Large intestine (tissue), 3 donors: Measurements from ENCODE around the gene DQX1. TPM values are rescaled to one million over a fixed set of nuclear protein-coding genes. Genes with fewer than 3 reads are reported as not detected.
A peak's percentile ranks its signal among the peaks of the same experiment; 100 is the strongest.

Source experiments
- DNase-seq, 2 donors: peaks; one replicate each; pipeline versions ENCODE4 v3.0.0 to v3.0.0-alpha.2; 2013
- H3K27ac ChIP-seq: one replicate; pipeline ENCODE4 v1.5.1; 2013; ENCODE audit warnings: low read length
- H3K27me3 ChIP-seq: 2 replicates; pipeline ENCODE4 v1.6.1; 2013; ENCODE audit warnings: low read length; ENCODE audit not compliant: control insufficient read depth, insufficient read depth
- H3K36me3 ChIP-seq: 2 replicates; pipeline ENCODE4 v1.6.1; 2013; ENCODE audit warnings: low read length; ENCODE audit not compliant: control insufficient read depth, insufficient read depth
- H3K4me1 ChIP-seq: one replicate; pipeline ENCODE4 v1.6.1; 2013; ENCODE audit warnings: low read length; ENCODE audit not compliant: control insufficient read depth, insufficient read depth
- H3K4me3 ChIP-seq: one replicate; pipeline ENCODE4 v1.5.1; 2013; ENCODE audit warnings: low read length
- H3K9me3 ChIP-seq: one replicate; pipeline ENCODE4 v1.6.1; 2013; ENCODE audit warnings: mild to moderate bottlenecking, low read depth, low read length, moderate library complexity; ENCODE audit not compliant: control insufficient read depth
- WGBS: methylation state at CpG from one replicate; pipeline ENCODE4 v1.1.5; 2013; ENCODE audit warnings: low lambda C conversion rate; ENCODE audit not compliant: insufficient coverage; 5-methylcytosine and 5-hydroxymethylcytosine counted together
- polyA plus RNA-seq: library from polyadenylated mRNA; unstranded; fragments of 120-200 nt; gene quantifications from one replicate; pipeline ENCODE4 v1.2.1, GENCODE V29; 2013

The DQX1 gene
- polyA plus RNA-seq, 1 donor: 12.9 TPM

- Histone ChIP-seq H3K4me3 (peak overlapping the region; percentile 96), H3K9me3 (no peaks in the 10 kb centered on the region), H3K27ac (peak overlapping the region; percentile 55), H3K4me1 (peaks cover 15% of the 10 kb centered on the region), H3K36me3 (peaks cover 35% of the 10 kb centered on the region), H3K27me3 (no peaks in the 10 kb centered on the region)
- peak in 1 of 2 donors; percentile 70 for DNase-seq
- WGBS: no CpG with 5 or more reads among the region's 54 CpGs
Measured at GRCh38 chr2:74530239-74531187, 4.5 kb upstream of the DQX1 start.

GRCh38 chr2:74529357-74530238 lies 3.6 kb upstream of the DQX1 start, which contains the start of the genes AUP1 and HTRA2:
Gene AUP1, minus strand, starts transcription at chr2:74529706. Its CDS starts 77 bp downstream, at chr2:74529629.
Gene HTRA2, plus strand, starts transcription at chr2:74529933. Its CDS starts 74 bp downstream, at chr2:74530007.
- peak within 1 kb of the TSS; percentile 91 for H3K27ac ChIP-seq
- DNase-seq: peak; percentile 99 to 100
- peaks cover 35% of the 10 kb centered on the region for H3K36me3 ChIP-seq
- H3K4me3 ChIP-seq: peak within 1 kb of the TSS; percentile 96
- peaks cover 15% of the 10 kb centered on the region for H3K4me1 ChIP-seq
- WGBS: no CpG with 5 or more reads among the region's 87 CpGs
- no peaks in the 10 kb centered on the region for H3K27me3 ChIP-seq
- H3K9me3 ChIP-seq: no peaks in the 10 kb centered on the region

GRCh38 chr2:74528600-74529356 lies 2.7 kb upstream of the DQX1 start:
- Histone ChIP-seq H3K27ac (peak overlapping the region; percentile 91), H3K9me3 (no peaks in the 10 kb centered on the region), H3K36me3 (peaks cover 35% of the 10 kb centered on the region), H3K4me1 (peaks cover 15% of the 10 kb centered on the region), H3K27me3 (no peaks in the 10 kb centered on the region), H3K4me3 (peak overlapping the region; percentile 96)
- no peak for DNase-seq
- 30% methylated on average over 2 of the region's 29 CpGs for WGBS

- WGBS: no CpG with 5 or more reads among the region's 9 CpGs
- DNase-seq: no peak
- H3K27me3 ChIP-seq: no peaks in the 10 kb centered on the region
- H3K27ac ChIP-seq: no peak overlapping the region
- peaks cover 15% of the 10 kb centered on the region for H3K4me1 ChIP-seq
- peaks cover 30% of the 10 kb centered on the region for H3K36me3 ChIP-seq
- H3K4me3 ChIP-seq: no peak overlapping the region
- no peaks in the 10 kb centered on the region for H3K9me3 ChIP-seq
Measured at GRCh38 chr2:74527741-74528140, 1.7 kb upstream of the DQX1 start.

- H3K27me3 ChIP-seq: no peaks in the 10 kb centered on the region
- no peak overlapping the region for H3K27ac ChIP-seq
- DNase-seq: no peak
- no peak overlapping the region for H3K4me3 ChIP-seq
- H3K4me1 ChIP-seq: peaks cover 15% of the 10 kb centered on the region
- WGBS: no CpG with 5 or more reads among the region's 11 CpGs
- H3K36me3 ChIP-seq: peaks cover 26% of the 10 kb centered on the region
- H3K9me3 ChIP-seq: no peaks in the 10 kb centered on the region
Measured at GRCh38 chr2:74526649-74527230, 709 bp upstream of the DQX1 start.

GRCh38 chr2:74524955-74525716 lies 895 bp downstream of the DQX1 start:
- DNase-seq: no peak
- Histone ChIP-seq H3K4me3 (peak overlapping the region; percentile 8), H3K4me1 (peaks cover 8% of the 10 kb centered on the region), H3K27me3 (peaks cover 3% of the 10 kb centered on the region), H3K27ac (no peak overlapping the region), H3K36me3 (peaks cover 22% of the 10 kb centered on the region), H3K9me3 (no peaks in the 10 kb centered on the region)
- no CpG with 5 or more reads among the region's 10 CpGs for WGBS

GRCh38 chr2:74524005-74524404 lies 2.0 kb downstream of the DQX1 start:
- Histone ChIP-seq H3K4me1 (peaks cover 8% of the 10 kb centered on the region), H3K9me3 (no peaks in the 10 kb centered on the region), H3K36me3 (peaks cover 22% of the 10 kb centered on the region), H3K4me3 (no peak overlapping the region), H3K27me3 (peaks cover 10% of the 10 kb centered on the region), H3K27ac (no peak overlapping the region)
- WGBS: no CpG with 5 or more reads among the region's 9 CpGs
- no peak for DNase-seq

GRCh38 chr2:74522516-74522915 lies 3.5 kb downstream of the DQX1 start:
- no peak overlapping the region for H3K27ac ChIP-seq
- H3K9me3 ChIP-seq: no peaks in the 10 kb centered on the region
- H3K36me3 ChIP-seq: peaks cover 14% of the 10 kb centered on the region
- H3K27me3 ChIP-seq: peaks cover 23% of the 10 kb centered on the region
- H3K4me1 ChIP-seq: no peaks in the 10 kb centered on the region
- no peak overlapping the region for H3K4me3 ChIP-seq
- no CpG with 5 or more reads among the region's 3 CpGs for WGBS
- no peak for DNase-seq

GRCh38 chr2:74516650-74517049 lies 9.4 kb downstream of the DQX1 start:
- Histone ChIP-seq H3K4me3 (no peak overlapping the region), H3K27me3 (peaks cover 80% of the 10 kb centered on the region)

More at GRCh38 chr2:74516650-74517049, 9.4 kb downstream of the DQX1 start:
- no peak for DNase-seq
- no peaks in the 10 kb centered on the region for H3K36me3 ChIP-seq
- H3K27ac ChIP-seq: no peak overlapping the region
- H3K4me1 ChIP-seq: peaks cover 5% of the 10 kb centered on the region
- WGBS: no CpG with 5 or more reads among the region's 13 CpGs
- peaks cover 23% of the 10 kb centered on the region for H3K9me3 ChIP-seq
